ENCODE data around the gene TENM4. TPM values are rescaled to one million over a fixed set of nuclear protein-coding genes. Genes with fewer than 3 reads are reported as not detected.

TENM4 gene
- total and polyA plus RNA-seq, 2 of the 8 experiments (the other 6 are each of a cell fraction or from before 2014, with no cell fraction given) = 3.5 to 7.2 TPM

GRCh38 chr11:79313530-79313913 lies 127.3 kb downstream of the TENM4 start (continued):
- TF ChIP-seq USF2 (IDR thresholded peaks at IDR 0.05; ENCODE audit: low read length) (no peak), TCF12 (IDR thresholded peaks at IDR 0.05; ENCODE audit: low read depth, low read length) (no peak), RBBP5 (IDR thresholded peaks at IDR 0.05; ENCODE audit: borderline replicate concordance, low read depth, low read length) (no peak), TAF1 (IDR thresholded peaks at IDR 0.05; ENCODE audit: low read depth, low read length) (no peak)
